Prostate gland (tissue), 2 donors: ENCODE data around the gene RASSF5. TPM values are rescaled to one million over a fixed set of nuclear protein-coding genes. Genes with fewer than 3 reads are reported as not detected.

ENCODE experiments used
- DNase-seq: peaks from one replicate; pipeline ENCODE4 v3.0.0-alpha.2; 2019; ENCODE audit warnings: low spot score
- H3K27ac ChIP-seq, 2 donors: fragments of 200-600 bp; sonication (generic); 2 replicates each; pipeline ENCODE4 v1.5.1; 2017 to 2019
- H3K27me3 ChIP-seq: fragments of 200-600 bp; sonication (generic); replicated peaks from 2 replicates; pipeline ENCODE4 v1.5.1; 2019; ENCODE audit not compliant: insufficient read depth
- H3K36me3 ChIP-seq, 2 donors: fragments of 200-600 bp; sonication (generic); 1 replicate in 1 of 2; 2 replicates in 1 of 2; pipeline versions ENCODE4 v1.5.1 to v1.8.1; 2017 to 2019
- H3K4me1 ChIP-seq: fragments of 200-600 bp; sonication (generic); replicated peaks from 2 replicates; pipeline ENCODE4 v1.5.1; 2019
- H3K4me3 ChIP-seq, 2 donors: fragments of 200-600 bp; sonication (generic); 2 replicates each; pipeline ENCODE4 v1.5.1; 2017 to 2019
- H3K9me3 ChIP-seq: fragments of 200-600 bp; sonication (generic); 2 replicates; pipeline ENCODE4 v1.5.1; 2017
- POLR2A ChIP-seq: fragments of 450-650 bp; IDR thresholded peaks from one replicate; pipeline ENCODE4 v1.6.1; 2016; ENCODE audit warnings: antibody characterized with exemption, mild to moderate bottlenecking
- POLR2AphosphoS5 ChIP-seq: sonication (generic); formaldehyde crosslinking; IDR thresholded peaks from one replicate; pipeline ENCODE4 v1.6.1; 2017; ENCODE audit warnings: antibody characterized with exemption
- WGBS: methylation state at CpG from one replicate; pipeline ENCODE4 v1.1.5; 2018; 5-methylcytosine and 5-hydroxymethylcytosine counted together
- intact Hi-C: fragments of 100-400 bp; cut with DNase I; formaldehyde crosslinking; loops from one replicate; pipeline ENCODE4 v1.14.2; 2022
- total RNA-seq, 2 donors: library from RNA; depleted of rRNA; stranded (reverse); fragments of >200 nt; gene quantifications; one replicate each; pipeline ENCODE4 v1.1.0, GENCODE V29; 2016
- TF ChIP-seq, protein P1 (sequence below), 4 experiments: fragments of 200-600 bp in 2 of 4; fragments of 450-650 bp in 2 of 4; sonication (generic) in 2 of 4; IDR thresholded peaks; 1 replicate in 3 of 4; 2 replicates in 1 of 4; pipeline ENCODE4 v1.5.1; 2016 to 2019; ENCODE audit warnings: antibody characterized with exemption in 4 of 4, mild to moderate bottlenecking in 2 of 4, moderate library complexity in 2 of 4

RASSF5 gene
- total RNA-seq, 2 donors from 2014 or later = 22.2 to 42.5 TPM

DNA sequence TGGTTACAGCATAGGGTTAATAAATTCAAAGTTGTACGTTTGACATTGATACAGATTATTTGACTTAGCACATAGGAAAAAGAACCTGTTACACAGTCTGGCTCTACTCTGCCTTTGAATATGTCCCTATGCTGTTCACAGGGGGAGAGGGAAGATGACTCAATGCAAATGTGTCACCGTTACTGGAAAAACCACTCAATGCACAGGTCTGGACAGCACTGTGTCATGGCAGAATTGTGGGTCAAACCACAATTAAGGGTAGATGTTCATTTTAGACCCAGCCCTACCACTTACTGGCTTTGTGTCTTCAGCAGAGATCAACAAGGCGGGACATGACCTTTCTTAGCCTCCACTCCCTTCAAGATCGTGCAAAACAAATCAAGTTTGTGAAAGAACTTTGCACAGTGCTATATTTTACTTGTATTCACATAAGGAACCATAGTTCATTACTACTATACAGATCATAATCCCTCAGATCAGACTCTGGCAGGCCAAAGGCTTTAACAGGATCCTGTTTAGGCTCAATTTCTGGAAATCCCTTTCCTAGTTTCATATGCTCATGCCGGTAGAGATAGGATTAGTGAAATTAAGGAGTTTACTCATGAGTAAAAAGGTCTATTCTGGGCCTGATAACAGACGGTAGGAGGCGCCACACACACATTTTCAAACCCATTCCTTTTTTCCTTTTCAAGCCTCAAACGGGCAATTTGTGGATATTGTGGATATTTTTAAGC, 82.9 kb downstream of the RASSF5 start:
- WGBS = 54% methylated on average over 8 of the region's 8 CpGs
- H3K4me3 ChIP-seq = no peak overlapping the region
- no peak overlapping the region for H3K27ac ChIP-seq
- intact Hi-C loops = no loop called here
- H3K27me3 ChIP-seq = no peaks in the 10 kb centered on the region
- TF ChIP-seq, protein P1, sequence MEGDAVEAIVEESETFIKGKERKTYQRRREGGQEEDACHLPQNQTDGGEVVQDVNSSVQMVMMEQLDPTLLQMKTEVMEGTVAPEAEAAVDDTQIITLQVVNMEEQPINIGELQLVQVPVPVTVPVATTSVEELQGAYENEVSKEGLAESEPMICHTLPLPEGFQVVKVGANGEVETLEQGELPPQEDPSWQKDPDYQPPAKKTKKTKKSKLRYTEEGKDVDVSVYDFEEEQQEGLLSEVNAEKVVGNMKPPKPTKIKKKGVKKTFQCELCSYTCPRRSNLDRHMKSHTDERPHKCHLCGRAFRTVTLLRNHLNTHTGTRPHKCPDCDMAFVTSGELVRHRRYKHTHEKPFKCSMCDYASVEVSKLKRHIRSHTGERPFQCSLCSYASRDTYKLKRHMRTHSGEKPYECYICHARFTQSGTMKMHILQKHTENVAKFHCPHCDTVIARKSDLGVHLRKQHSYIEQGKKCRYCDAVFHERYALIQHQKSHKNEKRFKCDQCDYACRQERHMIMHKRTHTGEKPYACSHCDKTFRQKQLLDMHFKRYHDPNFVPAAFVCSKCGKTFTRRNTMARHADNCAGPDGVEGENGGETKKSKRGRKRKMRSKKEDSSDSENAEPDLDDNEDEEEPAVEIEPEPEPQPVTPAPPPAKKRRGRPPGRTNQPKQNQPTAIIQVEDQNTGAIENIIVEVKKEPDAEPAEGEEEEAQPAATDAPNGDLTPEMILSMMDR (IDR thresholded peaks at IDR 0.05) = no peak
- no peak for TF ChIP-seq POLR2AphosphoS5
- TF ChIP-seq POLR2A = no peak
- no peaks in the 10 kb centered on the region for H3K9me3 ChIP-seq
- DNase-seq = no peak
- no peaks in the 10 kb centered on the region for H3K36me3 ChIP-seq
- H3K4me1 ChIP-seq = peaks cover 8% of the 10 kb centered on the region

DNA sequence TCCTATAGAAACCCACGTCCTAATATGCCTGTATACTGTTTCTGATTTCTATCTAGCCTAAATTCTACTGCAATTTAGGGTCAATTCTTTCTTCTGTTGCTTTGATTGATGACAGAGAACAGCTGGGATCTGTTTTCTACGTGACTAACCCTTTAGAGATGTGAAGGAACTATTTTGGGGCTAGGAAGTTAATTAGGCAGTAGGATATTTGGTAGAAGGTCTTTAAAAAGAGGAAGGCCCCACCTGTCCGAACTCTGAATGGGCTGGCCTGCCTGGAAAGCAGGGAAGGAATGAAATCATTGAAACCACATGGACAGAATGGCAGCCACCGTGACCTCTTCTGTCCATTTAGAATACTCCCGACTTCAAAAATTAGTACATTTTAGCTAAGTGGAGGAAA, 83.9 kb downstream of the RASSF5 start:
- intact Hi-C loops = no loop called here
- H3K27me3 ChIP-seq = no peaks in the 10 kb centered on the region
- no peaks in the 10 kb centered on the region for H3K9me3 ChIP-seq
- H3K4me3 ChIP-seq = no peak overlapping the region
- TF ChIP-seq, protein P1 (IDR thresholded peaks at IDR 0.05) = no peak
- no peak for TF ChIP-seq POLR2AphosphoS5
- no peak for TF ChIP-seq POLR2A
- whole genome bisulfite sequencing = 85% methylated on average over 5 of the region's 5 CpGs
- no peak for DNase-seq
- H3K36me3 ChIP-seq = no peaks in the 10 kb centered on the region
- no peak overlapping the region for H3K27ac ChIP-seq
- peaks cover 8% of the 10 kb centered on the region for H3K4me1 ChIP-seq

DNA sequence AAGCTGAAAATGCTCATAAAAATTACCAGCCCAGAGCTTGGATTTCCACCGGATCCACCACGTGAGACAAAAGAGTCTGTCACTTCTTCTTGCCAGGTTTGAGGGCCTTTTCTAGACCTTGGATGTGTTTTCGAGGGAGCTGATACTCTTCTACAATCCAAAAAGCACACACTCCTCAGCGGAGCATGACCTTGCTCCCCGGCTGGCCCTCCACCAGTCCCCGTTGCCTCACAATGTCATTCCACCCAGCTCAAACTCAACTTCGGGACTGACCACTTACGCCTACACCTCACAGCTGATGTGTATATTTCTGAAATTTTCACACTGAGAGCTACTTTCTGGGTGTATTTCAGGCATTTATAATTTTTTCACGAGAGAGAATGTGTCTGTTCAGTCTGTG, 84.4 kb downstream of the RASSF5 start:
- intact Hi-C loops = no loop called here
- Histone ChIP-seq H3K27ac (no peak overlapping the region), H3K4me1 (peaks cover 3% of the 10 kb centered on the region), H3K27me3 (no peaks in the 10 kb centered on the region), H3K4me3 (no peak overlapping the region), H3K36me3 (no peaks in the 10 kb centered on the region), H3K9me3 (no peaks in the 10 kb centered on the region)
- TF ChIP-seq POLR2AphosphoS5 (no peak), POLR2A (no peak)
- TF ChIP-seq, protein P1 (IDR thresholded peaks at IDR 0.05) = no peak
- DNase-seq = no peak
- 93% methylated on average over 9 of the region's 9 CpGs for WGBS

DNA sequence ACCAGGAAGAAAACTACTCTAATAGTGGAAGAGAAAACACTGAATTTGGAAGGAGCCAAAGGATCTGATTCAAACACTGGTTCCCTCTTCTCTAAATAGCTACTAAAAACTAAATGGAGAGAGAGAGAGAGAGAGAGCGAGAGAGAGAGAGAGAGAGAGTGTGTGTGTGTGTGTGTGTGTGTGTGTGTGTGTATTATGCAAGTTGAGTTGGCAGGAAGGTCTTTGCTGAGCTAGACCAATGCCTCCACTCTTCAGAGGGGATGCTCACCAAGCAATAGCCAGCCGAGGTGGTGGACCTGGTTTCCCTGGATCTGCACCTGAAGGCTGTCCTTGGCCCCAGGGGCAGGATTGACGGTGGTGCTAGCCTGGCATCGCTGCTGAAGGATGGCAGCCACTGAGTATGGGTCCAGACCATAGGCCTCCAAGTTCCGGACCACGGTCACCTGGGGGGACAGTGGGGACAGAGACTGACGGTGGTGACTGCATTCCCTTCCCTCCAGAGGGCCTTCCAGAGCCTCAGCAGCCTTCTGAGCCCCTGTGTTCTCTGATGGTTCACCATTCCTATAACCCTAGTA, 86.1 kb downstream of the RASSF5 start:
- Histone ChIP-seq H3K27me3 (no peaks in the 10 kb centered on the region), H3K9me3 (no peaks in the 10 kb centered on the region), H3K27ac (no peak overlapping the region), H3K4me3 (no peak overlapping the region), H3K4me1 (peaks cover 3% of the 10 kb centered on the region), H3K36me3 (no peaks in the 10 kb centered on the region)
- WGBS = 85% methylated on average over 7 of the region's 7 CpGs
- DNase-seq = no peak
- intact Hi-C loops = no loop called here
- no peak for TF ChIP-seq POLR2A
- no peak for TF ChIP-seq POLR2AphosphoS5
- TF ChIP-seq, protein P1 (IDR thresholded peaks at IDR 0.05) = no peak
